Choroid plexus epithelial cell (primary cell): Measurements from ENCODE around the gene OGG1.
A peak's percentile ranks its signal among the peaks of the same experiment; 100 is the strongest.

ENCODE experiments used
- DNase-seq: peaks from one replicate; pipeline ENCODE4 v3.0.0-alpha.2; 2010; ENCODE audit warnings: low read depth
- H3K4me3 ChIP-seq: 2 replicates; pipeline ENCODE4 v1.5.1; 2011; ENCODE audit warnings: low read depth, mild to moderate bottlenecking, control low read depth, low read length, moderate library complexity
- TF ChIP-seq, protein P1 (sequence below): conservative IDR thresholded peaks from 2 replicates; pipeline ENCODE4 v1.5.1; 2011; ENCODE audit warnings: low read depth, mild to moderate bottlenecking, control low read depth, inconsistent platforms, low read length, moderate library complexity

Gene OGG1

DNA sequence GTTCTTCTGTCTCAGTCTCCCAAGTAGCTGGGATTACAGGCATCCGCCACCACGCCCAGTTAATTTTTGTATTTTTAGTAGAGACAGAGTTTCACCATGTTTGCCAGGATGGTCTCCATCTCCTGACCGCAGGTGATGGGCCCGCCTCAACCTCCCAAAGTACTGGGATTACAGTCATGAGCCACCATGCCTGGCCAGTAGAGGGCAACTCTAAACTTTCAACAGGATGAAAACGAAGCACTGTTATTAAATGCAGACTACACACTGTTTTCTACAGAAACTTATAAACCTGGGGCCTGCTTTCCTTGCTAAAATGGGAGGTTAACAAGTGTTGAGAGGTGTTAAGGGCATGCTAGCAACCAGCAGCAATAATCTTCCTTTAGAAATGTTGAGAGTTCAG lies 50.8 kb downstream of the OGG1 start:
- no peak for DNase-seq
- TF ChIP-seq, protein P1, sequence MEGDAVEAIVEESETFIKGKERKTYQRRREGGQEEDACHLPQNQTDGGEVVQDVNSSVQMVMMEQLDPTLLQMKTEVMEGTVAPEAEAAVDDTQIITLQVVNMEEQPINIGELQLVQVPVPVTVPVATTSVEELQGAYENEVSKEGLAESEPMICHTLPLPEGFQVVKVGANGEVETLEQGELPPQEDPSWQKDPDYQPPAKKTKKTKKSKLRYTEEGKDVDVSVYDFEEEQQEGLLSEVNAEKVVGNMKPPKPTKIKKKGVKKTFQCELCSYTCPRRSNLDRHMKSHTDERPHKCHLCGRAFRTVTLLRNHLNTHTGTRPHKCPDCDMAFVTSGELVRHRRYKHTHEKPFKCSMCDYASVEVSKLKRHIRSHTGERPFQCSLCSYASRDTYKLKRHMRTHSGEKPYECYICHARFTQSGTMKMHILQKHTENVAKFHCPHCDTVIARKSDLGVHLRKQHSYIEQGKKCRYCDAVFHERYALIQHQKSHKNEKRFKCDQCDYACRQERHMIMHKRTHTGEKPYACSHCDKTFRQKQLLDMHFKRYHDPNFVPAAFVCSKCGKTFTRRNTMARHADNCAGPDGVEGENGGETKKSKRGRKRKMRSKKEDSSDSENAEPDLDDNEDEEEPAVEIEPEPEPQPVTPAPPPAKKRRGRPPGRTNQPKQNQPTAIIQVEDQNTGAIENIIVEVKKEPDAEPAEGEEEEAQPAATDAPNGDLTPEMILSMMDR: peak; percentile 52

DNA sequence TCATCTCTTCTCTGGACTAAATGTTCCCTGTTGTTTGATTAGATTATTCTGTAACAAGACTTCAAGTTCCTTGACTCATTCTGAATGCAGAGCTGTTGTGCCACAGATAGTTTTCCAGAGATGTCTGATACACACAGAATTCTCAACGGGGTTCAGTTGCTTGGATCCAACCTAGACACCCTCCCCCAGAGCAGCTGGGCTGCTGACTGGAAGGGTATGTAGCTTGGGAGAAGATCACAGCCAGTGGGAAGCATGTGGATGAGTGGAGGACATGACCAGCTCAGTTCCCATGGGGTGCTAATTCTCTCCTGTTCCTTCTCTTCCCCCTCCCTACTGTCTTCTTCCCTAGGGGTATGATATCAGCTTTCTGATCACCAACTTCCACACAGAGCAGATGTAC lies 53.7 kb downstream of the OGG1 start:
- TF ChIP-seq, protein P1: no peak
- no peak for DNase-seq
- H3K4me3 ChIP-seq: no peak overlapping the region

More for the DNA sequence above, 50.8 kb downstream of the OGG1 start:
- H3K4me3 ChIP-seq: no peak overlapping the region

DNA sequence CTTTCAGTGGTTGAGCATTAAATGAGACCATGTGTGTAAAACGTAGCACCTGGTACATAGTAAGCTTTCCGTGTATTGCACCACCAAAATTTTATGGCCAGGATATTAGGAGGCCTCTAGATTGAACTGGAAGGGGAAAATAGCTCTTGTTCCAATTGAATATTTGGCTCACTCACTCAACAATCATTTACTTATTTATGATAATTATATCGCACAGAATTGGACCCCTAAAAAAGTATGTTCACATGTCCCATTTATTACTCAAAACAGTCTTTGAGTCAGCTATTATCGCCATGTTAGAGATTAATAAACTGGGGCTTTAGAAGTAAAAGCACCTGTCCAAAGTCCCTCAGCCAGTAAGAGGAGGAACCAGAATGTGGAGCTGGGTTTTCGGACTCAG lies 55.2 kb downstream of the OGG1 start:
- no peak for DNase-seq
- TF ChIP-seq, protein P1: no peak

DNA sequence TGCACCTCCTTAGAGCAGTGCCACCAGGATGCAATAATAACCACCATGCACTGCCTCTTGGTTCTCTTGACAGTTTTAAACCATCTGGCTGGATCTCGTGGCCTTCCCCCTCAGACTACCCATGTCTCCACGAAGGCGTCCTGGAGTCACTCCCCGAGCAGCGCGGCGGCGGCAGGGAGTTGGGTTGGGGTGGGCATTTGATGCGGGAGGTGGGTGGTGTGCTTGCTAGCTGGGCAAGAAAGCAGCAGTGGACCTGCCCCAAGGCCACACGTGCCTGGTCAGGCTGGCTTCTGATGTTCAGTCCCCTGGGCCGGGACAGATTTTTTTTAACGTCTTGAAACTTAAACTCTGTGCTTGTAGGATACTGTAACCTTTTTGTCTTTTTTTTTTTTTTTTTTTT lies 56.4 kb downstream of the OGG1 start:
- H3K4me3 ChIP-seq: no peak overlapping the region
- DNase-seq: no peak
- TF ChIP-seq, protein P1: no peak

More for the DNA sequence above, 55.2 kb downstream of the OGG1 start:
- no peak overlapping the region for H3K4me3 ChIP-seq
